ENCODE measurements around the gene OGFOD2.

DNA sequence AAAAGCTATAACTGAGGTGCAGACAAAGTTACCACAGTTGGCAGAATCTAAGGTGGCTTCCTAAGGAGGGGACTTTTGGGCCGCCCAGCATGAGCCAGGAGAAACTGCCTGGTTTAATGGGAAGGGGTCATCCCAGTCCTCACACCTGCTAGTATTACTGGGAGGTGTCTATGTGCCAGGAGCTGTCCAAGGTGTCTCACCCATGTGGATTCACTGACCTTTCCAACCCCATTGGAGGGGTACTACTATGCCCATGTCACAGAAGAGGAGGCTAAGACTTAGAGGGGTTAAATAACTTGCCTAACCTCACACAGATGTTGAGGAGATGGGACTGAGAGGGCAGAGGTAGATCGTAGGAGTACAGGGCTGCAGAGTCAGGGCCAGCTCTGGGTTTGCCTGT is 19.0 kb upstream of the OGFOD2 start:
- no peak for TF ChIP-seq POLR2A (IDR thresholded peaks at IDR 0.05)
- TF ChIP-seq, protein P1, sequence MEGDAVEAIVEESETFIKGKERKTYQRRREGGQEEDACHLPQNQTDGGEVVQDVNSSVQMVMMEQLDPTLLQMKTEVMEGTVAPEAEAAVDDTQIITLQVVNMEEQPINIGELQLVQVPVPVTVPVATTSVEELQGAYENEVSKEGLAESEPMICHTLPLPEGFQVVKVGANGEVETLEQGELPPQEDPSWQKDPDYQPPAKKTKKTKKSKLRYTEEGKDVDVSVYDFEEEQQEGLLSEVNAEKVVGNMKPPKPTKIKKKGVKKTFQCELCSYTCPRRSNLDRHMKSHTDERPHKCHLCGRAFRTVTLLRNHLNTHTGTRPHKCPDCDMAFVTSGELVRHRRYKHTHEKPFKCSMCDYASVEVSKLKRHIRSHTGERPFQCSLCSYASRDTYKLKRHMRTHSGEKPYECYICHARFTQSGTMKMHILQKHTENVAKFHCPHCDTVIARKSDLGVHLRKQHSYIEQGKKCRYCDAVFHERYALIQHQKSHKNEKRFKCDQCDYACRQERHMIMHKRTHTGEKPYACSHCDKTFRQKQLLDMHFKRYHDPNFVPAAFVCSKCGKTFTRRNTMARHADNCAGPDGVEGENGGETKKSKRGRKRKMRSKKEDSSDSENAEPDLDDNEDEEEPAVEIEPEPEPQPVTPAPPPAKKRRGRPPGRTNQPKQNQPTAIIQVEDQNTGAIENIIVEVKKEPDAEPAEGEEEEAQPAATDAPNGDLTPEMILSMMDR (IDR thresholded peaks at IDR 0.05), result no peak
